Right cardiac atrium (tissue), 5 donors: ENCODE measurements around the gene SVIL. TPM values are rescaled to one million over a fixed set of nuclear protein-coding genes. Genes with fewer than 3 reads are reported as not detected.

Experiments used
- ATAC-seq, 2 donors: fragments of 200-7000 bp; cut with Tn5 transposase; one replicate each; pipeline versions ENCODE4 v1.8.0 to v1.9.1; 2020; ENCODE audit warnings: moderate library complexity in 2 of 2, mild to moderate bottlenecking in 1 of 2
- DNase-seq, 3 donors: peaks; one replicate each; pipeline ENCODE4 v3.0.0-alpha.2; 2020
- H3K27ac ChIP-seq: one replicate; pipeline ENCODE4 v1.5.1; 2013; ENCODE audit warnings: mild to moderate bottlenecking, low read length, control low read depth, moderate library complexity
- H3K27me3 ChIP-seq: one replicate; pipeline ENCODE4 v1.6.1; 2013; ENCODE audit not compliant: control insufficient read depth, insufficient read depth
- H3K4me1 ChIP-seq: one replicate; pipeline ENCODE4 v1.6.1; 2013; ENCODE audit warnings: low read length; ENCODE audit not compliant: control insufficient read depth, insufficient read depth
- H3K4me3 ChIP-seq: one replicate; pipeline ENCODE4 v1.5.1; 2013; ENCODE audit warnings: low read length, control low read depth
- H3K9me3 ChIP-seq: one replicate; pipeline ENCODE4 v1.6.1; 2013; ENCODE audit warnings: low read length; ENCODE audit not compliant: control insufficient read depth
- WGBS: extraction: QIAGEN DNeasy Blood & Tissue Kit; methylation state at CpG from one replicate; pipeline ENCODE4 v1.1.7; 2013; 5-methylcytosine and 5-hydroxymethylcytosine counted together
- intact Hi-C, 4 donors: fragments of 100-400 bp; cut with DNase I; formaldehyde crosslinking; loops; one replicate each; pipeline versions ENCODE4 v1.11.0 to v1.14.0; 2022 to 2023
- polyA plus RNA-seq: library from polyadenylated mRNA; stranded (reverse); fragments of 200-250 nt; gene quantifications from one replicate; pipeline ENCODE4 v1.2.3, GENCODE V29; 2013
- total RNA-seq, 4 donors: library from RNA; stranded (reverse); fragmentation: NEBNext Ultra II Directional; extraction: Animal tissue kit (Norgen Biotek cat#: 25700); gene quantifications; one replicate each; pipeline ENCODE4 v1.2.1, GENCODE V29; 2021
- donor health status: healthy with polysubstance abuse.
- donor health status: DM: no; HTN: yes; CAD: no.
- donor health status: DM: no; HTN: no; CAD: no.
- donor health status: DM: no; HTN: yes; CAD: no; lungs with severe emphysema.
- donor health status: DM: yes; HTN: yes; CAD: no.

Gene SVIL
- total and polyA plus RNA-seq, 5 donors: 106 to 374 (median 265) TPM

GRCh38 chr10:29428486-29428885 is 206.3 kb downstream of the SVIL start:
- intact Hi-C loops: no loop called here
- WGBS: 87% methylated on average over 8 of the region's 8 CpGs
- ATAC-seq (no peak), DNase-seq (no peak)
- H3K27me3 ChIP-seq: no peaks in the 10 kb centered on the region
- no peak overlapping the region for H3K4me3 ChIP-seq
- H3K4me1 ChIP-seq: peaks cover 2% of the 10 kb centered on the region
- no peak overlapping the region for H3K27ac ChIP-seq
- no peaks in the 10 kb centered on the region for H3K9me3 ChIP-seq

- no peak for DNase-seq
- no peaks in the 10 kb centered on the region for H3K27me3 ChIP-seq
- H3K27ac ChIP-seq: no peak overlapping the region
- intact Hi-C loops: no loop called here
- H3K9me3 ChIP-seq: no peaks in the 10 kb centered on the region
- 79% methylated on average over 2 of the region's 2 CpGs for WGBS
- no peak overlapping the region for H3K4me3 ChIP-seq
- H3K4me1 ChIP-seq: peaks cover 2% of the 10 kb centered on the region
- ATAC-seq: no peak
Observed at GRCh38 chr10:29427667-29428066, 207.1 kb downstream of the SVIL start.

DNA sequence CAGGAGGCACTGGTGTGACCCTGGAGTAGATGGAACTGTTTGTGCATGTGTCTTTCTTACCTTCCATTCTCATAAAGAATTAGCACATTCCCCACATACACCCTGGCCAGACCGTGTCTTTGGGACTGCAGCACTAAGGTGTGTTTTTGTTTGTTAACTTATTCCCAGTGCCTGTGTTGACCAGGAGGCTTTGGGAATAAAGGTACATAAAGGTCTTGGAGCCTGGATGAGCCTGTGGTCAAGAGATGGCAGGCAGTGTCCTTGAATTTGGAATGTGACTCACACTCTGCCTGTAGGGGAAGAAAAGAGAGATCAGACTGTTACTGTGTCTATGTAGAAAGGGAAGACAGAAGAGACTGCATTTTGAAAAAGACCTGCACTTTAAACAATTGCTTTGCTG is 208.4 kb downstream of the SVIL start:
- DNase-seq (no peak), ATAC-seq (no peak)
- WGBS: 0% methylated on average over 1 of the region's 1 CpG
- no peaks in the 10 kb centered on the region for H3K9me3 ChIP-seq
- no peak overlapping the region for H3K27ac ChIP-seq
- no peak overlapping the region for H3K4me3 ChIP-seq
- H3K27me3 ChIP-seq: no peaks in the 10 kb centered on the region
- peaks cover 7% of the 10 kb centered on the region for H3K4me1 ChIP-seq
- intact Hi-C loops: no loop called here

DNA sequence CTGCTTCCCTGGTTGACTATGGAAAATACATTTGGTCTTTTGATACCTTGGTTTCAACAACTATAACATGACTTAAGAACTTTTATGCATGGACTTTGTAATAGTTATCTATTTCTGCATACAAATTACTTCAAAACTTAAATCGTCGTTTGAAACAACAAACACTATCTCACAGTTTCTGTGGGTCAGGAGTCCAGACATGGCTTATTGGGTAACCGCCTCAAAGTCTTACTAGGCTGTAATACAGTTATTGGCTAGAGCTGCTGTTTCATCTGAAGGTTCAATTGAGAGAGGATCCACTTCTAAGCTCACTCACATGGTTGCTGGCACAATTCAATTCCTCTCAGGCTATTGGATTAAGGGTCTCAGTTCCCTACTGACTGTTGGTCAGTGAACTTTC is 210.8 kb downstream of the SVIL start:
- H3K9me3 ChIP-seq: no peaks in the 10 kb centered on the region
- DNase-seq (no peak), ATAC-seq (no peak)
- no peak overlapping the region for H3K4me3 ChIP-seq
- peaks cover 9% of the 10 kb centered on the region for H3K4me1 ChIP-seq
- no peaks in the 10 kb centered on the region for H3K27me3 ChIP-seq
- WGBS: 98% methylated on average over 3 of the region's 3 CpGs
- intact Hi-C loops: no loop called here
- no peak overlapping the region for H3K27ac ChIP-seq

DNA sequence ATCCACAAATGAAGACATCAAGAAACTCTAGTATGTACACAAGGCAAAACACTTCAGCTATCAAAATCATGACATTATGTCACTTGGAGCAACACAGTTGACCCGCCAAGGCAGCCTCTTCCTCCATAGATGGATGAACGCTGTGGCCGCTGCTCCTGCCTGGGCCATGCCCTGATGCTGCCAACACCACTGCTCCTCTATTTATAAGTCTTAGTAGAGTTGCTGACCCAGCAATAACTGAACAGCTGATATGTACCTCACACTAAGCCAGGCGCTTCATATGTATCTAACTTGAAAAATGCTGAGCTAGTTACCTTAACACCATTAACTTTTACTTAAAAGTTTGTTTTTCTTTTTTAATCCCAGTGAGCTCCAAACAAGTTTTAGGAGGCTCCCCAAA is 214.0 kb downstream of the SVIL start:
- no peaks in the 10 kb centered on the region for H3K27me3 ChIP-seq
- DNase-seq (peak in 2 of 3 donors; percentile 52 to 60), ATAC-seq (peak; percentile 75 to 80)
- H3K27ac ChIP-seq: no peak overlapping the region
- intact Hi-C loops: no loop called here
- no peak overlapping the region for H3K4me3 ChIP-seq
- H3K9me3 ChIP-seq: no peaks in the 10 kb centered on the region
- peaks cover 7% of the 10 kb centered on the region for H3K4me1 ChIP-seq
- 70% methylated on average over 4 of the region's 4 CpGs for WGBS

GRCh38 chr10:29417324-29417723 is 217.4 kb downstream of the SVIL start:
- intact Hi-C loops: no loop called here
- DNase-seq: no peak
- H3K27me3 ChIP-seq: no peaks in the 10 kb centered on the region
- WGBS: 80% methylated on average over 3 of the region's 3 CpGs
- no peak overlapping the region for H3K4me3 ChIP-seq
- H3K9me3 ChIP-seq: no peaks in the 10 kb centered on the region
- H3K4me1 ChIP-seq: peaks cover 9% of the 10 kb centered on the region
- H3K27ac ChIP-seq: no peak overlapping the region
- no peak for ATAC-seq

DNA sequence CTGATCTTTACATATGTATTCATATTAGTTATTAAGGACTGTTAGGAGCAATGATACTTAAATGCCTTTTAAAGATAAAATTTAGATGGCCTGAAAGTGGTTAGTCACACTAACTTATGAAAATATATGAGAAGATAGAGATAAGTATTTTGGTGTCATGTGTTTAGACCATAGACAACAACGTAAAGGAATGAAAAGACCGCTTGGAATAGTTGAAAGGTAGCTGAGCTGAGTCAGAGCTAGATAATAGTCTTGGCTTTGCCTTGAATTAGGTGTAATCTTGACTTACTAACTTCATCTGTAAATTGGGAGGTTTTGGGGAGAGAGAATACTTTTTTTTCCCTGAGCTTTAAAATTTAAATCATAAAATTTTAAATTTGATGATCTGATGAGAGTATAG is 218.9 kb downstream of the SVIL start:
- Histone ChIP-seq H3K27ac (no peak overlapping the region), H3K4me3 (no peak overlapping the region), H3K9me3 (no peaks in the 10 kb centered on the region), H3K27me3 (no peaks in the 10 kb centered on the region), H3K4me1 (peaks cover 6% of the 10 kb centered on the region)
- intact Hi-C loops: no loop called here
- DNase-seq (no peak), ATAC-seq (no peak)
- WGBS: 68% methylated on average over 2 of the region's 2 CpGs

DNA sequence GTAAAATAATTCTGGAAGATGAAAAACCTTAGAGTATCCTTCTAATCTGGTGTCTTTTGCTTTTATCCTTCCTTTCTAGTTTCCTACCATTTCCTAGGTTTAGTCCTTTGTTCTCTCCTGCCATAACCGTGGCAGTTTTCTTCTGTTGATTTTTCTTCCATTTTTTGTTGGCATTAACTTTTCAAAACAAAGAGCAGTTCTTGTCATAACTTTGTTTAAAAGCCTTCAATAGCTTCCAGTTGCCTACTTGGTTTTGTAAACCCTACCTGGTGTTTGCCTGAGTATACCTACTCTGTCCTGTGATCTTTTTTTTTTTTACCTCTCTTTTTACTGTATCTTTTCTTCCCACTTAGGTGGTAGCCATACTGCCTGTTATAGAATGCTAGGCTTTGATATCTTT is 220.3 kb downstream of the SVIL start:
- no peak overlapping the region for H3K27ac ChIP-seq
- no peaks in the 10 kb centered on the region for H3K27me3 ChIP-seq
- no peak overlapping the region for H3K4me3 ChIP-seq
- no peak for DNase-seq
- 51% methylated on average over 1 of the region's 1 CpG for WGBS
- ATAC-seq: no peak
- intact Hi-C loops: no loop called here
- peaks cover 6% of the 10 kb centered on the region for H3K4me1 ChIP-seq
- no peaks in the 10 kb centered on the region for H3K9me3 ChIP-seq

- intact Hi-C loops: no loop called here
- DNase-seq (no peak), ATAC-seq (no peak)
- H3K4me3 ChIP-seq: no peak overlapping the region
- no peak overlapping the region for H3K27ac ChIP-seq
- H3K27me3 ChIP-seq: no peaks in the 10 kb centered on the region
- H3K9me3 ChIP-seq: no peaks in the 10 kb centered on the region
- 82% methylated on average over 3 of the region's 3 CpGs for WGBS
- H3K4me1 ChIP-seq: peaks cover 6% of the 10 kb centered on the region
Observed at GRCh38 chr10:29412485-29412884, 222.3 kb downstream of the SVIL start.

DNA sequence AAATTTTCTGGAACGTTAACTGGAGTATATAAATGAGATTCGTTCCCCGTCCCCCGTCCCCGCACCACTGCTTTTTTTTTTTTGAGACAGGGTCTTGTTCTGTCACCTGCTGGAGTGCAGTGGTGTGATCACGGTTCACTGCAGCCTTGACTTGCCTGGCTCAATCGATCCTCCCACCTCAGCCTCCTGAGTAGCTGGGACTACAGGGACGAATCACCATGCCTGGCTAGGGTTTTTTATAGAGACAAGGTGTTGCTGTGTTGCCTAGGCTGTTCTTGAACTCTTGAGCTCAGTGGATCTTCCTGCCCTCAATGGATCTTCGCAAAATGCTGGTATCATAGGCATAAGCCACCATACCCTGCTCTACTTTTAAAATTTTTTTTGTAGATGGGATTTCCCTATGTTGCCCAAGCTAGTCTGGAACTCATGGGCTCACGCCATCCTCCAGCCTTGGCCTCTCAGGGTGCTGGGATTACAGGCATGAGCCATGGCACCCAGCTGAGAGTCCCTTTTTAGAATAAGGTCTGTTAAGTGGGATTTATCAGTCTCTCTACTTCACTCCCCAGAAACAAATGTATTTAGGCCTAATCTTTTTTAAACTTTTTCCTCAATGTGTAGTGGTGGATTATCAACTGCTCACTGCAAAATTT is 223.0 kb downstream of the SVIL start:
- peak overlapping the region; percentile 19 for H3K27ac ChIP-seq
- H3K4me1 ChIP-seq: peaks cover 6% of the 10 kb centered on the region
- WGBS: 92% methylated on average over 10 of the region's 10 CpGs
- ATAC-seq: no peak
- intact Hi-C loops: no loop called here
- peak overlapping the region; percentile 35 for H3K4me3 ChIP-seq
- H3K9me3 ChIP-seq: no peaks in the 10 kb centered on the region
- DNase-seq: no peak
- no peaks in the 10 kb centered on the region for H3K27me3 ChIP-seq

DNA sequence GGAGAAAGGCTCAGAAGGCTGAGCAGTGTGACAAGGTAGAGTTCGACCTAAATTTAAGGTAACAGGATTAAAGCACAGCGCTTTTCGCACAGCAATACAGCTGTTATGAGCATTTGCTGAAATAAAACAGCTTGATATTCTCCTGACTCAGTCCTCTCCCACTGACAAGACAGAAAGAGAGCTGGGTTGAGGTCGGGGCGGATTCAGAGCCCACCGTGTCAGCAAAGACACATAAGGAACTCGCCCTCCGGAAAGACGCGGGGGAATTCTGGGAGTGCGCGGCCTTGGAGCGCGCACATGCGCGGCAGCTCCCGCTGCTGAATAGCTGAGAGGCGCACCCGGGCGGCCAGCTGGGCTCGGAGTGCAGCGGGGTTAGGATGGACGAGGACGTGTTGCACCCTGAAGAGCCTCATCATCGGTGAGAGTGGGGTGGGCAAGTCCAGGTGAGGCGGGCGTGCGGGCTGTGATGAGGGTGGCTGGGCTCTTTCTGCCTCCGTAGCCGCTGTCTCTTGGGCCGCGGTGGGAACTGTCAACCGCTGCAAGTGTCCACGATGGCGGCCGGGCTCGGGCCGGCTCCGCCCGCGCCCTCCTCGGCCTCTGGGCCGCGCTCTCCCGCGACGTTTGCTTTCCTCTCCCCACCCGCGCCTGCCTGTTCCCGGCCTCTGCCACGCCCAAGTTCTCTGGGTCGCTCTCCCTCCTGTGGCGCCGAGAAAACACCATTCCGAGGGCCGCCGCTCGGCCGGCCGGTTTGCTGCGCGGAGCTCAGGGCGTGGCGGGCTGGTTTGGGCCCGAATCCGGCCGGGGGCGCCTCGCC is 225.3 kb downstream of the SVIL start:
- Histone ChIP-seq H3K4me3 (peak overlapping the region; percentile 72), H3K9me3 (no peaks in the 10 kb centered on the region), H3K4me1 (peaks cover 6% of the 10 kb centered on the region), H3K27me3 (no peaks in the 10 kb centered on the region), H3K27ac (peak overlapping the region; percentile 95)
- 5% methylated on average over 69 of the region's 69 CpGs for WGBS
- ATAC-seq (peak; percentile 97 to 98), DNase-seq (peak; percentile 84 to 93 (median 91))
- intact Hi-C loops: no loop called here
